ENCODE measurements around the gene UMODL1.

Gene UMODL1

DNA sequence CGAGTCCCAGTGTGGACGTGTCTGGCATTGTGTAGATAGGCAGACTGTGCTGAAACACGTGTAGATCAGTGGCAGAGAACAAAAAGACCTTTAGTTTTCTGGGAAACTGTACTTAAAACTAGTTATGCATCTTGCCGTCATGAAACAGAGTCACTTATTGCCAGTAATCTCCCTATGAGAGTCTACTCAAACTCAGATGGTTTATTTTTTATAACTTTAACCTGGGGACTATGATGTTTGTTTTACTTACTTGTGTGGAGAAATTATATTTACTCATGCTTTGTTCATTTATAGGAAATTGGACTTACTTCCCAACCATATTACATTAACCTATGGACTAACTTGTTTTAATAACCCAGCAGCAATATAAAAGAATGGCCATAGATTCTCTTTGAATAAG, 93.7 kb downstream of the UMODL1 start (continued):
- TF ChIP-seq CREB5 (CRISPR knock-in tag; IDR thresholded peaks at IDR 0.05; ENCODE audit: low read depth), result no peak
- no peak for TF ChIP-seq ZFP30 (CRISPR knock-in tag; IDR thresholded peaks at IDR 0.05)
- no peak for TF ChIP-seq PPARA (CRISPR knock-in tag; IDR thresholded peaks at IDR 0.05; ENCODE audit: borderline replicate concordance)
- TF ChIP-seq OSR1 (CRISPR knock-in tag; IDR thresholded peaks at IDR 0.05), result no peak
- TF ChIP-seq GLIS3 (CRISPR knock-in tag; IDR thresholded peaks at IDR 0.05), result no peak
- TF ChIP-seq TCF4 (CRISPR knock-in tag; IDR thresholded peaks at IDR 0.05; ENCODE audit: borderline replicate concordance), result no peak
- TF ChIP-seq ZNF8 (CRISPR knock-in tag; IDR thresholded peaks at IDR 0.05), result no peak
- no peak for TF ChIP-seq ZNF565 (CRISPR knock-in tag; conservative IDR thresholded peaks at IDR 0.05; ENCODE audit: low read depth)

DNA sequence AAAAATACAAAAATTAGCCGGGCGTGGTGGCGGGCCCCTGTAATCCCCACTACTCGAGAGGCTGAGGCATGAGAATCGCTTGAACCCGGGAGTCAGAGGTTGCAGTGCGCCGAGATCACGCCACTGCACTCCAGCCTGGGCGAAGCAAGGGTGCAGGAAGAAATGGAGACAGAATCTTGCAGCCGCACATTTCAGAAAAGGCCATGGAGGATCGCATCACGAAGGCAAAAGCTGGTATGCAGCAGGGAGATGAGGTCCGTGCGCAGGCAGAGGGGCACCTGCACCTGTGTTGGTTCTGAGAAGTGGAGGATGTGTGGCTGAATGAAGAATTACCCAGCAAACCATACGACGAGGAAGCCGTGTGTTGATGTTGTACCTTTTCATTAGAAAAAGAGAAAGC, 94.8 kb downstream of the UMODL1 start:
- no peak for ATAC-seq
- no peak for TF ChIP-seq BACH2 (CRISPR knock-in tag; IDR thresholded peaks at IDR 0.05; ENCODE audit: borderline replicate concordance)
- no peak for TF ChIP-seq ESRRG (CRISPR knock-in tag; IDR thresholded peaks at IDR 0.05)
- no peak for TF ChIP-seq GLIS3 (CRISPR knock-in tag; IDR thresholded peaks at IDR 0.05)
- no peak for TF ChIP-seq PATZ1 (CRISPR knock-in tag; IDR thresholded peaks at IDR 0.05; ENCODE audit: borderline replicate concordance)
- TF ChIP-seq ZNF8 (CRISPR knock-in tag; IDR thresholded peaks at IDR 0.05), result no peak
- TF ChIP-seq PPARA (CRISPR knock-in tag; IDR thresholded peaks at IDR 0.05; ENCODE audit: borderline replicate concordance), result no peak
- TF ChIP-seq ARNTL (CRISPR knock-in tag; IDR thresholded peaks at IDR 0.05; ENCODE audit: borderline replicate concordance, low read depth), result no peak
- TF ChIP-seq, protein P1, sequence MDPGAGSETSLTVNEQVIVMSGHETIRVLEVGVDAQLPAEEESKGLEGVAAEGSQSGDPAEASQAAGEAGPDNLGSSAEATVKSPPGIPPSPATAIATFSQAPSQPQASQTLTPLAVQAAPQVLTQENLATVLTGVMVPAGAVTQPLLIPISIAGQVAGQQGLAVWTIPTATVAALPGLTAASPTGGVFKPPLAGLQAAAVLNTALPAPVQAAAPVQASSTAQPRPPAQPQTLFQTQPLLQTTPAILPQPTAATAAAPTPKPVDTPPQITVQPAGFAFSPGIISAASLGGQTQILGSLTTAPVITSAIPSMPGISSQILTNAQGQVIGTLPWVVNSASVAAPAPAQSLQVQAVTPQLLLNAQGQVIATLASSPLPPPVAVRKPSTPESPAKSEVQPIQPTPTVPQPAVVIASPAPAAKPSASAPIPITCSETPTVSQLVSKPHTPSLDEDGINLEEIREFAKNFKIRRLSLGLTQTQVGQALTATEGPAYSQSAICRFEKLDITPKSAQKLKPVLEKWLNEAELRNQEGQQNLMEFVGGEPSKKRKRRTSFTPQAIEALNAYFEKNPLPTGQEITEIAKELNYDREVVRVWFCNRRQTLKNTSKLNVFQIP (CRISPR knock-in tag; IDR thresholded peaks at IDR 0.05; ENCODE audit: borderline replicate concordance, low read depth), result no peak
- no peak for TF ChIP-seq TOX (CRISPR knock-in tag; IDR thresholded peaks at IDR 0.05; ENCODE audit: borderline replicate concordance)
- TF ChIP-seq TCF4 (CRISPR knock-in tag; IDR thresholded peaks at IDR 0.05; ENCODE audit: borderline replicate concordance), result no peak
- no peak for TF ChIP-seq RARB (CRISPR knock-in tag; IDR thresholded peaks at IDR 0.05)
- TF ChIP-seq ZFP30 (CRISPR knock-in tag; IDR thresholded peaks at IDR 0.05), result no peak
- TF ChIP-seq TSHZ2 (CRISPR knock-in tag; IDR thresholded peaks at IDR 0.05), result no peak
- TF ChIP-seq ZNF70 (CRISPR knock-in tag; IDR thresholded peaks at IDR 0.05), result no peak
- no peak for TF ChIP-seq SNAI2 (CRISPR knock-in tag; IDR thresholded peaks at IDR 0.05)
- TF ChIP-seq ZFP3 (CRISPR knock-in tag; IDR thresholded peaks at IDR 0.05), result no peak
- no peak for TF ChIP-seq OSR1 (CRISPR knock-in tag; IDR thresholded peaks at IDR 0.05)

DNA sequence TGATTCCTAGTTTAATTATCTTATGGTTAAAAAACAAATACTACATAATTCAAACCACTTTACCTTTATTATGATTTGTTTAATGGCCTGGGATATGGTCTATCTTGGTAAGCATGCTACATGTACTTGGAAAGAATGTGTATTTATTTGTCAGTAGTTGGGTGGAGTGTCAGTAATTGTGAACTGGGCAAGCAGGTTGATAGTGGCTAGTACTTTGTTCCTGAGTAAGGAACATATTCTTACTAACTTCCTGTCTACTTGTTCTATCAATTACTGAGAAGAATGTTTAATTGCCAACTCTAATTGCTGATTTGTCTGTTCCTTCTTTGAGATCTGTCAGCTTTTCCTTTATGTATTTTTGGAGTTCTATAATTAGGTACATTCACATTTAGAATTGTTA, 98.6 kb downstream of the UMODL1 start:
- ATAC-seq, result no peak

More for the DNA sequence above, 98.6 kb downstream of the UMODL1 start:
- TF ChIP-seq TSHZ2 (CRISPR knock-in tag; IDR thresholded peaks at IDR 0.05) (no peak), TCF4 (CRISPR knock-in tag; IDR thresholded peaks at IDR 0.05; ENCODE audit: borderline replicate concordance) (no peak), ISL1 (CRISPR knock-in tag; IDR thresholded peaks at IDR 0.05) (no peak), PPARA (CRISPR knock-in tag; IDR thresholded peaks at IDR 0.05; ENCODE audit: borderline replicate concordance) (no peak), TOX (CRISPR knock-in tag; IDR thresholded peaks at IDR 0.05; ENCODE audit: borderline replicate concordance) (no peak), RARB (CRISPR knock-in tag; IDR thresholded peaks at IDR 0.05) (no peak), PATZ1 (CRISPR knock-in tag; IDR thresholded peaks at IDR 0.05; ENCODE audit: borderline replicate concordance) (no peak), SNAI2 (CRISPR knock-in tag; IDR thresholded peaks at IDR 0.05) (no peak), ZFP3 (CRISPR knock-in tag; IDR thresholded peaks at IDR 0.05) (no peak), ESRRG (CRISPR knock-in tag; IDR thresholded peaks at IDR 0.05) (no peak), BACH2 (CRISPR knock-in tag; IDR thresholded peaks at IDR 0.05; ENCODE audit: borderline replicate concordance) (no peak)
- TF ChIP-seq, protein P2, sequence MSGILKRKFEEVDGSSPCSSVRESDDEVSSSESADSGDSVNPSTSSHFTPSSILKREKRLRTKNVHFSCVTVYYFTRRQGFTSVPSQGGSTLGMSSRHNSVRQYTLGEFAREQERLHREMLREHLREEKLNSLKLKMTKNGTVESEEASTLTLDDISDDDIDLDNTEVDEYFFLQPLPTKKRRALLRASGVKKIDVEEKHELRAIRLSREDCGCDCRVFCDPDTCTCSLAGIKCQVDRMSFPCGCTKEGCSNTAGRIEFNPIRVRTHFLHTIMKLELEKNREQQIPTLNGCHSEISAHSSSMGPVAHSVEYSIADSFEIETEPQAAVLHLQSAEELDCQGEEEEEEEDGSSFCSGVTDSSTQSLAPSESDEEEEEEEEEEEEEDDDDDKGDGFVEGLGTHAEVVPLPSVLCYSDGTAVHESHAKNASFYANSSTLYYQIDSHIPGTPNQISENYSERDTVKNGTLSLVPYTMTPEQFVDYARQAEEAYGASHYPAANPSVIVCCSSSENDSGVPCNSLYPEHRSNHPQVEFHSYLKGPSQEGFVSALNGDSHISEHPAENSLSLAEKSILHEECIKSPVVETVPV (CRISPR knock-in tag; IDR thresholded peaks at IDR 0.05), result no peak
